ENCODE data around the gene UNC5A.

GRCh38 chr5:176835918-176836317 lies 25.6 kb downstream of the UNC5A start:
- TF ChIP-seq CTCF (IDR thresholded peaks at IDR 0.05), result no peak
- TF ChIP-seq POLR2A (IDR thresholded peaks at IDR 0.05), result no peak

Data from testis (tissue), 2 donors.